ENCODE results near the gene BTNL3.

- TF ChIP-seq POLR2A (IDR thresholded peaks at IDR 0.05; ENCODE audit: low read depth, low read length) (no peak), CTCF (IDR thresholded peaks at IDR 0.05 in 2 of 3, conservative IDR thresholded peaks at IDR 0.05 in 1 of 3; ENCODE audit: control insufficient read depth in 2 of 3, extremely low read depth in 1 of 3, insufficient read depth in 1 of 3, low read depth in 3 of 3, low read length in 3 of 3) (no peak), MAX (IDR thresholded peaks at IDR 0.05; ENCODE audit: low read depth, low read length) (no peak), KDM1A (IDR thresholded peaks at IDR 0.05; ENCODE audit: borderline replicate concordance) (no peak), STAT3 (IDR thresholded peaks at IDR 0.05; ENCODE audit: low read depth, low read length) (no peak), IRF3 (IDR thresholded peaks at IDR 0.05) (no peak), ZBTB11 (CRISPR knock-in tag; IDR thresholded peaks at IDR 0.05) (no peak), NR2C1 (IDR thresholded peaks at IDR 0.05) (no peak), CEBPB (IDR thresholded peaks at IDR 0.05; ENCODE audit: borderline replicate concordance in 1 of 2, low read depth in 2 of 2, low read length in 2 of 2) (no peak), USF2 (IDR thresholded peaks at IDR 0.05; ENCODE audit: borderline replicate concordance, low read depth, low read length) (no peak), POU2F2 (IDR thresholded peaks at IDR 0.05; ENCODE audit: borderline replicate concordance, low read depth, low read length) (no peak), POLR2AphosphoS5 (IDR thresholded peaks at IDR 0.05; ENCODE audit: low read length) (no peak)
Measured at GRCh38 chr5:180977852-180978251, 10.8 kb upstream of the BTNL3 start.
